ENCODE measurements around the gene CDCA7.

The CDCA7 gene

GRCh38 chr2:173404841-173405750 lies 50.4 kb downstream of the CDCA7 start:
- Mint-ChIP-seq H3K36me3 (ENCODE audit: low read depth) (no peaks in the 10 kb centered on the region), H3K4me1 (peaks cover 31% of the 10 kb centered on the region), H3K9me3 (no peaks in the 10 kb centered on the region), H3K27ac (no peak overlapping the region), H3K27me3 (ENCODE audit: low read depth) (peaks cover 30% of the 10 kb centered on the region), H3K4me3 (no peak overlapping the region)
- TF ChIP-seq, protein P1, sequence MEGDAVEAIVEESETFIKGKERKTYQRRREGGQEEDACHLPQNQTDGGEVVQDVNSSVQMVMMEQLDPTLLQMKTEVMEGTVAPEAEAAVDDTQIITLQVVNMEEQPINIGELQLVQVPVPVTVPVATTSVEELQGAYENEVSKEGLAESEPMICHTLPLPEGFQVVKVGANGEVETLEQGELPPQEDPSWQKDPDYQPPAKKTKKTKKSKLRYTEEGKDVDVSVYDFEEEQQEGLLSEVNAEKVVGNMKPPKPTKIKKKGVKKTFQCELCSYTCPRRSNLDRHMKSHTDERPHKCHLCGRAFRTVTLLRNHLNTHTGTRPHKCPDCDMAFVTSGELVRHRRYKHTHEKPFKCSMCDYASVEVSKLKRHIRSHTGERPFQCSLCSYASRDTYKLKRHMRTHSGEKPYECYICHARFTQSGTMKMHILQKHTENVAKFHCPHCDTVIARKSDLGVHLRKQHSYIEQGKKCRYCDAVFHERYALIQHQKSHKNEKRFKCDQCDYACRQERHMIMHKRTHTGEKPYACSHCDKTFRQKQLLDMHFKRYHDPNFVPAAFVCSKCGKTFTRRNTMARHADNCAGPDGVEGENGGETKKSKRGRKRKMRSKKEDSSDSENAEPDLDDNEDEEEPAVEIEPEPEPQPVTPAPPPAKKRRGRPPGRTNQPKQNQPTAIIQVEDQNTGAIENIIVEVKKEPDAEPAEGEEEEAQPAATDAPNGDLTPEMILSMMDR (IDR thresholded peaks at IDR 0.05; ENCODE audit: unreplicated experiment in 3 of 3), result no peak

DNA sequence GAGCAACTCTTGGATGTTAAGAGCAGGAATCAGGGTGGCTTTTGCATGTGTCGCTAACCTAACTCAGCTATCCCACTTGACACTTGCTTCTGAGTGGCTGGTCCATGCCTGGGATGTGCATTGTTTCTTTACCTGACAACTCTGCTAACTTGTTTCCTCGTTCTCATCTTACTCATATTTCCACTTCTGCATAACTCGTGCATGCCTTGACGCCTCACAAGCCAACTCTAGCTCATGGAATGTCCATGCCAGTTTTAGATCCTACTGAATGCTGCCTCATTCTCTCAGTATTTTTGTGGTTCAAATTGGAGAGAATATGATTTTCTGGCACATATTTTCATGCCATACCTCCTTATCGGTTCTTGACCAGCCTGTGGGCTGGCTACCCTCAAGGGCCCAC lies 52.5 kb downstream of the CDCA7 start:
- peaks cover 15% of the 10 kb centered on the region for H3K4me1 Mint-ChIP-seq
- H3K36me3 Mint-ChIP-seq (ENCODE audit: low read depth), result no peaks in the 10 kb centered on the region
- H3K9me3 Mint-ChIP-seq, result no peaks in the 10 kb centered on the region
- H3K27me3 Mint-ChIP-seq (ENCODE audit: low read depth), result peaks cover 18% of the 10 kb centered on the region
- no peak overlapping the region for H3K4me3 Mint-ChIP-seq
- TF ChIP-seq, protein P1 (IDR thresholded peaks at IDR 0.05; ENCODE audit: unreplicated experiment in 3 of 3), result no peak
- no peak overlapping the region for H3K27ac Mint-ChIP-seq

DNA sequence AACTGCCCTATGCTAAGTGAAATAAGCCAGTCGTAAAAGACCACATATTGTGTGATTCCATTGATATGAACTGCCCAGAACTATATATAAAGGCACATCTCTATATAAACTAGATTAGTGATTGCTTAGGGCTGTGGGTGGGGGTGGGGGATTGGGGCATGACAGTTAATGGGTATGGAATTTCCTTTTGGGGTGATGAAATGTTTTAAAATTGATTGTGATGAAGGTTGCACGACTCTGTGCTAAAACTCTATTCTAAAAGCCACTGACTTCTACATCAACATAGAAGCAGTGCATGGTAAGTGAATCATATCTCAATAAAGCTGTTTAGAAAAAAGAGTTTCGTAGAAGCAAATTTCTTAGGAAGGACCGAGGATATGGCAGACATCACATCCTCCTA lies 53.0 kb downstream of the CDCA7 start:
- H3K27me3 Mint-ChIP-seq (ENCODE audit: low read depth), result peaks cover 14% of the 10 kb centered on the region
- no peaks in the 10 kb centered on the region for H3K36me3 Mint-ChIP-seq (ENCODE audit: low read depth)
- H3K9me3 Mint-ChIP-seq, result no peaks in the 10 kb centered on the region
- TF ChIP-seq, protein P1 (IDR thresholded peaks at IDR 0.05; ENCODE audit: unreplicated experiment in 3 of 3), result no peak
- H3K27ac Mint-ChIP-seq, result no peak overlapping the region
- H3K4me1 Mint-ChIP-seq, result peaks cover 11% of the 10 kb centered on the region
- no peak overlapping the region for H3K4me3 Mint-ChIP-seq

DNA sequence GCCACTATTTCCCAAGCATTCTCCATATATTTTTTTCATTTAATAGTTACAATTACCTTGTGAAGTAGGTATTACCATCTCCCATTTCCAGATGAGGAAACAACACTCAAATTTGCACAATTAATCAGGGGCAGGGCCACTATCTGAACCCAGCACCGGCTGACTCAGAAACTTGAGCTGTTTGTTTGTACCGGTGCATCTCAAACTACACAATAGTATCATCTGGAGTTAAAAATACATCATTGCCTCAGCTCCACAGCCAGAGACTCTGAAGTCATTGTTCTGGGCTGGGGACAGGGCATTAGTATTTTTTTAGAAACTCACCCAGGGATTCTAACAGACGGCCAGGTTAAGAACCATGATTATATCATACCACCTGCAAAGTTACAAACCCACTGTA lies 55.9 kb downstream of the CDCA7 start:
- peaks cover 30% of the 10 kb centered on the region for H3K4me1 Mint-ChIP-seq

GRCh38 chr2:173412628-173413027 lies 58.0 kb downstream of the CDCA7 start:
- Mint-ChIP-seq H3K4me1 (peaks cover 38% of the 10 kb centered on the region), H3K27ac (peak overlapping the region in 2 of 3 experiments; percentile 9 to 42), H3K27me3 (ENCODE audit: low read depth) (peaks cover 8% of the 10 kb centered on the region), H3K36me3 (ENCODE audit: low read depth) (no peaks in the 10 kb centered on the region), H3K9me3 (no peaks in the 10 kb centered on the region), H3K4me3 (no peak overlapping the region)
- TF ChIP-seq, protein P1 (IDR thresholded peaks at IDR 0.05; ENCODE audit: unreplicated experiment in 3 of 3), result no peak

More for the DNA sequence above, 55.9 kb downstream of the CDCA7 start:
- TF ChIP-seq, protein P1 (IDR thresholded peaks at IDR 0.05; ENCODE audit: unreplicated experiment in 3 of 3), result no peak
- no peak overlapping the region for H3K4me3 Mint-ChIP-seq
- H3K9me3 Mint-ChIP-seq, result no peaks in the 10 kb centered on the region
- H3K27ac Mint-ChIP-seq, result no peak overlapping the region
- no peaks in the 10 kb centered on the region for H3K36me3 Mint-ChIP-seq (ENCODE audit: low read depth)
- H3K27me3 Mint-ChIP-seq (ENCODE audit: low read depth), result peaks cover 8% of the 10 kb centered on the region

All from nephron (organoid).